Right renal pelvis (tissue), 4 donors: ENCODE data around the gene TCF12. TPM values are rescaled to one million over a fixed set of nuclear protein-coding genes. Genes with fewer than 3 reads are reported as not detected.
"Not testable (repeated sequence)": the region's sequence is repeated elsewhere in the genome, so short reads cannot be mapped to it uniquely, and the experiment has no call there.

Source experiments
- DNase-seq, 4 donors: peaks; one replicate each; pipeline ENCODE4 v3.0.0-alpha.2; 2013; ENCODE audit warnings: low read depth in 4 of 4, low spot score in 3 of 4, missing footprints in 1 of 4
- polyA plus RNA-seq, 4 donors: library from polyadenylated mRNA; unstranded; fragments of 120-200 nt; gene quantifications; one replicate each; pipeline ENCODE4 v1.2.1, GENCODE V29; 2013; ENCODE audit not compliant: insufficient read length in 4 of 4

Gene TCF12
- polyA plus RNA-seq, 4 donors = 138 to 207 (median 199) TPM

- no peak for DNase-seq
Measured at GRCh38 chr15:57122080-57122840, 203.8 kb downstream of the TCF12 start.

- DNase-seq = no peak
Measured at GRCh38 chr15:57124036-57124435, 205.6 kb downstream of the TCF12 start.

- DNase-seq = no peak
Measured at GRCh38 chr15:57129064-57129463, 210.6 kb downstream of the TCF12 start.

- no peak for DNase-seq
Measured at GRCh38 chr15:57130956-57131355, 212.5 kb downstream of the TCF12 start.

GRCh38 chr15:57133127-57133968 lies 214.9 kb downstream of the TCF12 start:
- DNase-seq = no peak

- DNase-seq = no peak
Measured at GRCh38 chr15:57134071-57134605, 215.7 kb downstream of the TCF12 start.

GRCh38 chr15:57134851-57135250 lies 216.4 kb downstream of the TCF12 start:
- peak in 1 of 4 donors; percentile 36 for DNase-seq

- DNase-seq = no peak
Measured at GRCh38 chr15:57135800-57136199, 217.4 kb downstream of the TCF12 start.

- DNase-seq = no peak
Measured at GRCh38 chr15:57138349-57138788, 219.9 kb downstream of the TCF12 start.

- DNase-seq = no peak
Measured at GRCh38 chr15:57143511-57144078, 225.2 kb downstream of the TCF12 start.

- no peak for DNase-seq
Measured at GRCh38 chr15:57144448-57144847, 226.0 kb downstream of the TCF12 start.

GRCh38 chr15:57146506-57147201 lies 228.2 kb downstream of the TCF12 start:
- DNase-seq = peak in 3 of 4 donors; percentile 42 to 56 (median 54)

GRCh38 chr15:57147621-57148020 lies 229.2 kb downstream of the TCF12 start:
- DNase-seq = no peak

GRCh38 chr15:57148262-57148661 lies 229.8 kb downstream of the TCF12 start:
- DNase-seq = no peak

- no peak for DNase-seq
Measured at GRCh38 chr15:57149196-57149595, 230.8 kb downstream of the TCF12 start.

GRCh38 chr15:57150066-57150865 lies 231.8 kb downstream of the TCF12 start:
- DNase-seq = no peak

GRCh38 chr15:57150866-57151203 lies 232.4 kb downstream of the TCF12 start:
- not testable (repeated sequence) for DNase-seq

GRCh38 chr15:57152133-57152532 lies 233.7 kb downstream of the TCF12 start:
- no peak for DNase-seq

GRCh38 chr15:57152666-57153539 lies 234.5 kb downstream of the TCF12 start:
- no peak for DNase-seq
